Stimulated activated naive CD4-positive, alpha-beta T cell treated with Interleukin-2 at 50 U/mL for 16 hours (primary cell): ENCODE results near the gene TMEM217.
"Not testable (repeated sequence)": the region's sequence is repeated elsewhere in the genome, so short reads cannot be mapped to it uniquely, and the experiment has no call there.

Experiments used
- DNase-seq: peaks from one replicate; lab custom pipeline; 2025; lab: John Stamatoyannopoulos, UW

TMEM217 gene

DNA sequence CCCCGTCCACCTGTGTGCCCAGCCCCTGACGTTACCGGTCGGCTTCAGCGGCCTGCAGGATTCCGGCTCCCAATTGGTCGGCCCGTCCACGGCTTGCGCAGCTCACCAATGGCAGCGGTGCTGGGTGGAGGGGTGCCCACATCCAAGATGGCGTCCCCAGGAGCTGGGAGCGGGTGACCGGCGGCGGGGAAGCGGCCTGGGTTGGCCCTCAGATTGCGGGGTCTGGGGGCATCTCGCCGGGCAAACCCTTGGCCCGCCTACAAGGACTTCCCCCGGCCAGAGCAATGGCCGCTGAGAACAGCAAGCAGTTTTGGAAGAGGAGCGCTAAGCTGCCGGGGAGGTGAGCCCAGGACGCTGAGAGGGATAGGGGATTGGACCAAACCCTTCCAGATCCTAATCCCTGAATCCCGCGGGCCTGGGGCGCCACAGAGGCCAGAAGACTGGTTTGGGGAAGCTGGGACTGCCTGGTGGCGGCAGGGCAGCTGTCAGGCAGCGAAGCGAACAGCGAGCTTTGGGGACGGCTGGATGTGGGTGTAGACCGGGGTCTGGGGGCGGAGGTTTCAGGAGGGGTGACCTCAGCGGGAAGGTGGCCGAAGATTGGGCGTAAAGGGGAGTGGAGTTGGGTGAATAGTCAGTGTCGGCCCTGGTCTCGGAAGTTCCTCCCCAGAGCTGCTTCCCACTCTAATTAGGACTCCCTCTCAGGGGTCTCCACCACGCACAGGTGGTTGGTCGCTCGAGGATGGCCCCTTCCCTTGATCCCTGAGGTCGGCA, at the start of gene TMEM217, which contains the start of gene TBC1D22B:
TMEM217 (minus strand) TSS at position 511 of the 771 bp plus-strand sequence. CDS start 39,114 bp downstream, outside the sequence.
TBC1D22B (plus strand) TSS at position 139 of the 771 bp plus-strand sequence; CDS start at position 285, 146 bp downstream.
- peak; percentile 95 for DNase-seq

DNA sequence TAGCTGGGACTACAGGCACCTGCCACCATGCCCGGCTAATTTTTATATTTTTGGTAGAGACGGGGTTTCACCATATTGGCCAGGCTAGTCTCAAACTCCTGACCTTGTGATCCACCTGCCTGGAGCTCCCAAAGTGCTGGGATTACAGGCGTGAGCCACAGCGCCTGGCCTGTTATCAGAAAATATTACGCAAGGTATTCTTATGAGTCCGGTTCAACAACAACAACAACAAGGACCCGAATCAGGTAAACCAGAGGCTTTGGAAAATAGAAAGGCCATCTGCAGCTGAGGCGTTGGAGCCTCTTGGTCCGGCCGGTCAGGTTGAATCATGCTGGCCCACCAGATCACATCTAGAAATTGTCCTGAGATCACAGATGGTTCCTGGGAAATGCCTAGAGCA, 49.5 kb upstream of the TMEM217 start:
- not testable (repeated sequence) for DNase-seq

DNA sequence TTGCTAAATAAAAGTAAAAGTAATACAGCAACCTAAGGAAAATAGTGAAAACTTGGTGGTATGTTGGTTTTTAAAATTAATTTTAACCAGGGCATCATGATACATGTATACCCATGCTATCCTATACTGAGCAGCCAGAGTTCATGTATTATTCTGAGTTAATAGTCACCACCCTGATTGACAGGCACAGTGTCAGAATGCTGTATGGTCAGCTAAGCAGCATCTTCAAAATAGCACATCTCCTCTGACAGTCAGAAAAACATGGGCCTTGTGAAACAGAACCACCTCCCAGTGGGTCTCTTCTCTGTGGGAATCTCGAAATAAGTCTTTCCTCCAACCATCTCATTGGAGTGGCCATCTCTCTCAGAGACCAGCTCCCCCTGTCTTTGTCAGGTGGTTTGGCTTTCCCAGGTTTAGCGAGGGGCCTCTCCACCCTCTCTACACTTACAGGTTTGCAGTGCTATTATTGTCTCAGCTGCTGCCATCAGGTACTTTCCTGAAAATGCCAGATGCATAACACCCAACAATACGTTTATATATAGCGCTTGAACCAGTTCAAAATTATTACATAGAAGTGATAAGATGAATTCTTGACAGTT, 48.8 kb upstream of the TMEM217 start:
- no peak for DNase-seq

- no peak for DNase-seq
Observed at GRCh38 chr6:37305841-37306425, 48.0 kb upstream of the TMEM217 start.

- no peak for DNase-seq
Observed at GRCh38 chr6:37304766-37305165, 46.8 kb upstream of the TMEM217 start.

DNA sequence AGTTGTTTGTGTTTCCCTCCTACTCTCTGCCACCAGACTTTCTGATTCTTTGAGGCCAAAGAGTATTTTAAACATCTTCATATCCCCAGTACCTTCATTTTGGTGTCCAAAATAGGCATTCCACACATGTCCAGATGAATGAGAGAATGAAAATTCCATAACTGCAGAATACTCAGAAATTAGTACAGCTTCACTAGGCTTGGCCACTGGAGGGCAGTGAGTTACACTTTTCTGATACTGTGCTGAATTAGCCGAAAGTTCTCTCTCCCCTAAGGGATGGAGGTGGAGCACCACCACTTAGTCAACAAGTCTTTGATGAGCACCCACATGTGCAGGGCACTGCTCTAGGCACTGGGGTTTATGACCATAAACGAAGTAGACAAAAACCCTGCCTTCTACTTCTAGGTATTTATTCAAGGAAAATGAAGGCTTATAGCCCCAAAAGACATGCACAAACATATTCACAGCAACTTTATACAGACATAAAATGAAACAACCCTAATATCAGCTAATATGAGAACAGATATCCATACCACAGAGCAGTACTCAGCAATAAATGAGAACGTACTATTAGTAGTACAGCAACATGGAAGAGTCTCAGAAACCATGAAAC, 46.1 kb upstream of the TMEM217 start:
- no peak for DNase-seq

DNA sequence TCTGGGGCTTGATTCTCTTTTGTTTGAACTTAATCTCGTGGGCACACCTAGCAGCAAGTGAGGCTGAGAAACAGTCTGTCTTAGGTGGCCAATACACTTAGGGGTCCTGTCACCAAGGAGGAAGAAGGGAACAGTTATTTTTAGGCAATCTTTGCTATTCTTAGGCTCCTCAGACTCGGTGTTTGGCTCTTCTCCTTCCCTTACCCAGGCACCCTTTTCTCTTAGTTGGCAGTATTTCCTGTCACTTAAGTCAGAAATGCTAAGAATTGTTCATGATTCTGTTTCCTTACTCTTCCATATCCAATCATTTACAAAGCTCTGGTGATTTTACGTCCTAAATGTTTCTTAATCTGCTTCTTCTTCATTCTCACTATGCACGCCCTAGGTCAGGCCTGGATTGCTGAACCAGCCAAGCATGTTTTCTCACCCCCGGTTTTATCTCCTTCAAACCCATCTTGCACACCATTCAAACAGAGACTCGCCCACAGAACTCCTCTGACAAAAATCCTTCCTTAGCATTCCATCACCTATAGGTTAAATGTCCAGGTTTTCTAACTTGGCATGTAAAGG, 45.2 kb upstream of the TMEM217 start:
- no peak for DNase-seq

DNA sequence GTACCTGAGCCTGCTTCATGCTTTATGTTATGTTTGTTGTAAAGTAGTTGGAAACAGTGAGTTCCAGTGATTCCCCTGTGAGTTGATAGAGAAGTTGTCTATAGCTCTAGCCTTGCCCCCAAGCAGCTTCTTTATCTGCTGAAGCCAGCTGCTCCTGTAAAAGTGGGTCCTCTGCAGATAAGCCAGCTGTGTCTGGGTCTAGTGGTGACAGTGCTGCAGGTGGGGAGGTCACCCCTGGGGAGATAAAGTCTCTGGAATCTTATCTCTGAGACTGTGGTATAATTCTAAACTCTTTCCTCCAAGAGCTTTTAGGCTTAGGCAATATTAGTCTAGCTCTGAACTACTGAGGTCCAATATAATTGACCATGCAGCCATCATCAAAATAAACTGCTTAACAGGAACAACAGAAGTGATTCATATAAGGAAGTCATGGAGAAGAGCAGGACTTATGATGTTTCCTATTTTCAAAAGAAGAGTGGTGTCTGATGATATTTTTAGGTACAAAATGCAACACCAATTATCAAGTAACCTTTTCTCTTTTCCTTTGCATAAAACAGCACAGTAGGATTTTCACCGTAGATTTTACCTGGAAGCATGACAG, 44.2 kb upstream of the TMEM217 start:
- no peak for DNase-seq

DNA sequence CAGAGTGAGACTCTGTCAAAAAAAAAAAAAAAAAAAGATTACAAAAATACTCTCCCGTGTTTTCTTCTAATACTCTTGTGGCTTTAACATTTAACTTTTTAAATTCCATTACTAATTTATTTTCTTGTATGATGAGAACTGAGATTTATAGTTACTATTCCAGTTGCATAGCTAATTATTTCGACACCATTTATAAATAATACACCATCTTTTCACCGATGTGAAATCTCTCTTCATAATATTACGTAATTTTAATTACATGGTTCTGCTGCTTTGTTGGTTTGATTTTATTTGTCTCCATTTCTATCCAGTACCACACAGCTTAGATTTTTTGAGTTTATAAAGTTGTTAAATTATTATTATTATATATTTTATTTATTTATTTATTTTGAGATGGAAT, 42.0 kb upstream of the TMEM217 start:
- no peak for DNase-seq

GRCh38 chr6:37298958-37299357, 41.0 kb upstream of the TMEM217 start:
- DNase-seq, result no peak

- DNase-seq, result not testable (repeated sequence)
Observed at GRCh38 chr6:37297637-37298036, 39.7 kb upstream of the TMEM217 start.

DNA sequence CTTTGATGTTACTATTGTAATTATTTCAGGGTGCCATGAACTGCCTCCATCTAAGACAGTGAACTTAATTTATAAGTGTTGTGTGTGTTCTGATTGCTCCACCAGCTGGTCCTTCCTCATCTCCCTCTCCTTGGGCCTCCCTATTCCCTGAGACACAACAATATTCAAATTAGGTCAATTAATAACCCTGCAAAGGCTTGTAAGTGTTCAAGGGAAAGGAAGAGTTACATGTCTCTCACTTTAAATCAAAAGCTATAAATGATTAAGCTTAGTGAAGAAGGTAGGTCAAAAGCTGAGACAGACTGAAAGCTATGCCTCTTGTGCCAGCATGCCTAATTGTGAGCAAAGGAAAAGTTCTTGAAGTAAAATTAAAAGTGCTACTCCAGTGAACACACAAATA, 35.5 kb upstream of the TMEM217 start:
- no peak for DNase-seq

- peak; percentile 15 for DNase-seq
Observed at GRCh38 chr6:37289931-37290330, 32.0 kb upstream of the TMEM217 start.

DNA sequence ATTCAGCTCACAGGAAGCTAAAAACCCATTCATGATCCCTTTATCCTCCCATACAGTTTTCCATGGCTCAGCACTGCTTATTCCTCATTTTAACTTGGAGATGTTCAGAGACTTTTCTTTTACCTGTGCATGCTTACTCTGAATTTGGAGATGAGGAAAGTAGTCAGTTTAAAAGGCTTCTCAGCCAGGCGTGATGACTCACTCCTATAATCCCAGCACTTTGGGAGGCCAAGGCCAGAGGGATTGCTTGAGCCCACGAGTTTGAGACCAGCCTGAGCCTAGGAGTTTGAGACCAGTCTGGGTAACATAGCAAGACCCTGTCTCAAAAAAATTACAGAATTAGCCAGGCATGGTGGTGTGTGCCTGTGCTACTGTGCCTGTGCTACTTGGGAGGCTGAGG, 30.3 kb upstream of the TMEM217 start:
- DNase-seq, result no peak

DNA sequence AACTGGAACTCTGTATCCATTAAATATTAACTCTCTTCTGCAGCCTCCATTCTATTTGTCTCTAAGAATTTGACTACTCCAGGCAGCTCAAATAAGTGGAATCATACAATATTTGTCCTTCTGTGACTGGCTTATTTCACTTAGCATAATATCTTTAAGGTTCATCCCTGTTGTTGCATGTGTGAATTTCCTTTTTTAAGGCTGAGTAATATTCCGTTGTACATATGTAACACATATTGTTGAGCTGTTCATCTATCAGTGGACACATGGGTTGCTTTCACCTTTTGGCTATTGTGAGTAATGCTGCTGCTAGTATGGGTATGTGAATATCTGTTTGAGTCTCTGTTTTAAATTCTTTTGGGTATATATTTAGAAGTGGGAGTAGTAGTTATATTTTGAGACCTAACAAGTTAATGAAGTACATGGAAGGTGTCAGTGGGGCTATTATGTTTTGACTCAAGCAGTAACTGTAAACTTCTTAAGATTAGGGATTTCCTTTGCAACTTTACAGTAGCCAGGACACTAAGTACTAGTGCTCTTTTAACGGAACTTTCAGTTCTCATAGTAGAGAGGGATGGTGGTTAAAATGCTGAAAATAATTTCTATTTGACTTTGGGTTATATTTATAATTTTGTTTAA, 29.7 kb upstream of the TMEM217 start:
- no peak for DNase-seq

GRCh38 chr6:37285861-37286311, 27.9 kb upstream of the TMEM217 start:
- DNase-seq, result no peak

DNA sequence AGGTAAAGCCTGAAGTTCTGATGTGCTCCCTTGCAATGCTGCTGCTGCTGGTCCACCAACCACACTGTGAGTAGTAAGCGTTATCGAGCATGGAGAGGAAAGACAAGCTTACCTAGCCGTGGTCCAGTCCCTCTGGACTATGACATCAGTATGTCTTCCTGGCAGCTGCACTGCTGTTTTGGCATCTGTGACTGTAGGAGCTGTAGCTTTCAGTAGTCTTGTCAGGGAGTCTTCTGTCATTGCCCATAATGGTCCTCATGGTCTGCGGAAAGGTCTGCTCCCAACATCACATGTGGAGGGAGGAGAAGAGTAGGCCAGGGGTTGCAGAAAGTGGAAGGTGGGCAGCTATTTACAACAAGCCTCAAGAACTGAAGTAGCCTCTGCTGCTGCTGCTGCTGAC, 26.8 kb upstream of the TMEM217 start:
- no peak for DNase-seq

DNA sequence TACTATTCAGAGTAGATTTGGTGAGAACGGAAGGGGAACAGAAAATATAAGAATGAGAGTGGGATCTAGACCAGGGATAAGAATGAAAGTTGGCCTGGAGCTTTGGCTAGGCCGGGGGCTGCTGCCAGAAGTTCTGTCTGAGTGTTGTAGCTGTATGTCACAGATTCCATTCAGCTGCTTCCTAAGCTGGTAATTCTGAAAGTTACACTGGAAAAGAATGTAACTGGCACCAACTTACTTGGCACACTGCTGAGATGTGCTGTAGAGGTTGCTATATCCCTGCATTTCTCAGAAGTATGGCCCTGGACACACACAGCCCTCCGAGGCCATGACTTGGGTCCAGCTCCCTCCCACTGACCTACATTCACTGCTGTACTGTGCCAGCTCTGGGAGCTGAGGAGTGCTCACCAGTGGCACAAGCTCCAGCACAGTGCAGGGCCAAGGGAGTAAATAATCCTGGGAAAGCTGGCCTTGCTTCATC, 25.8 kb upstream of the TMEM217 start:
- no peak for DNase-seq

DNA sequence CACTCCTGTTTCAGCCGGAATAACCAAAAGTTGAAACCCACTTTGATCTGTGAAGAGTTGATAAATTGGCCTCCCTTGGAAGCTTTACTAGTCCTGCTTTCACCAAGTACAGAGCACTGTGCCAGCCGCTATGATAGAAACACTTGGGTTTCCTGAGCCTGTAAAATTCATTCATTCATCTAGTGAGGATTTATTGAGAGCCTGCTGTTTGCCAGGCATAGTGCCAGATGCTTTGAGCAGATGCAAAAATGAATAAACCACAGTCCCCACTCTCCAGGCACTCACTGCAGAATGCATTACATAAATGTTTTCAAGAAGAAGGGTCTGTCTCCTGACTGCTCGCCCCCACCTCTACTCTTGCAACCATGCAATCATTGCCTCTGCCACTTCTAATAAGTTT, 25.3 kb upstream of the TMEM217 start:
- DNase-seq, result no peak

DNA sequence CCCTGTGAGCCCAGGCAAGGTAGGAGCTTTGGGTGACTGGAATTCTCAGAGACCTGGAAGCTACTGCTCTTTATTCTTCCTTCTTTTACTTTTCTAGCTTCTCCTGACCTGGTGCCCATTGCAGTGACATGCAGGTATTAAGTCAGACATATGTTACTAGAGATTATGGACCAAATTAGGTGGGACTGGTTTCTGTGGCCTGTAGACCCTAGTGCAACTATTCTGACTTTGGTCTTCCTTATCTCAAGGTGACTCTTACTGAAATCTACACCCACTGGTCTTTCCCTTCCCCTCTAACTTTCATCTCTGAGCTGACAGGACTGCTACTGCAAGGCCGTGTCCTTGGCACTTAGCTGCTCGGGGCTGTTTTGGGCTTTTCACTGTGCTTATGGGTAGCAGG, 24.4 kb upstream of the TMEM217 start:
- no peak for DNase-seq

DNA sequence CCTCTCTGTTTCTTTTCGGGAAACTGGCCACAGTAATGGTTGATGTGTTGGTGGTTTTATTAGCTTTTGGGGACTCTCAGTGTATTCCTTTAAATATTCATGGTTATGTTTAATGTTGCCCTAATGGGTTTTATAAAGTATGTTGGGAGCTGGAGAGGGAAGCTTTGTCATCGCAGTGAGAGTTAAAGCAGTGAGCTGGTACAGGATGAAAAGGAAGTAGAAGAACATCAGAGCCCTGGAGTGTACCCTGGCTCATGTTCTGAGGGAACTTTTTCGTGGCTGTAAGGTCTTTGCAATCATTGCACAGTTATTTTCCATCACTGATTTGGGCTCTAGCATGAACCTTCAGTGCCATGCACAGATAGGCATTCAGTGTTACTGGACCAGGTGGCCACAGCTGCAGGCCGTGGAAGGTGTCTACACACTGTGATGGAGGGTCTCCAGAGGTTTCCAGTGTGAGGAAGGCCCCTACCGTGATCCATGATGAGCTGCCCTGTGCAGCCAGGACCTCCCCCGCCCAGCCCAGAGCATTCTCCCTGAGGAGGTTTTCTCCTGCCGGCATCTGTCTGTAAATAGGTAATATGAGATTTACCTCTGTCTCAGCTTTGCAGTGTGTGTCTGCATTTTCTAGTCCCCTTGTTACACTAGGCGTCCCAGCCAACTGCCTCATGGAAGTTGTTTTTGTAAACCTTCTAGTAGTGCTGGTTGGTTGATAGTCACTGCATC, 22.4 kb upstream of the TMEM217 start:
- DNase-seq, result no peak
